HG03342 (cell line): Measurements from ENCODE around the gene BABAM2.

ENCODE experiments used
- ATAC-seq: cut with Tn5 transposase; IDR thresholded peaks from one replicate; pipeline ENCODE4 v1.9.1; 2021; ENCODE audit warnings: mild to moderate bottlenecking, moderate library complexity; ENCODE audit not compliant: unreplicated experiment

Gene BABAM2

DNA sequence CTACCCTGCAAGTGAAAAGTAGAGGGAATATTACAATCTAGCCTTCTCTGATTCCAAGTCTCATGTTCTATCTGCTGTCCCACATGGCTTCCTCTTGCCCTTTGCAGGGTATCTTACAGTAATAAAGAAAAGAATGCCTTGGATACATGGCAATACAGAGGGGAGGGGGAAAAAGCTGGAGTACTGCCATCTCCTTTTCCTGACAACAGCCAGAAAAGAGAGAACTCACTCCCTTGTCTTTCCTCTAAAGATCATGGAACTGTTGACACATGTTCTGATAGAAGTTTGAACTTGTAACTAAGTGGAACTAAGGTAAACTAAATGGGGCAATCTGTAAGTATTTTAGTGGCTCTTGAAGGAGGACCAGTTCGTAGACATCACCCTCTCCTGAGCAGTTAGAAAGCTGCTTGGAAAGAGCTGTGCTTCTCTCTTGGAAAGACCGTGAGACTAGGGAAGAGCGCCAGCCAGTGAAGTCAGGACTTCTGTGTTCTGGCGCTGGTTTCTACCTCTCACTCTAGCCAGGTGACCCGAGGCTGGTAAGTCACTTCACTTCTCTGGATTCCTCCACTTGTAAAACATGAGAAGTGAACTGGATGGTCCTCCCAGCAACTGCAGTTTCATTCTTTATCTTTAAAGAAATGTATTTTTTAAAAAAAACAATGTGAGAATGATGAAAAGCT, 259.8 kb downstream of the BABAM2 start:
- no peak for ATAC-seq

DNA sequence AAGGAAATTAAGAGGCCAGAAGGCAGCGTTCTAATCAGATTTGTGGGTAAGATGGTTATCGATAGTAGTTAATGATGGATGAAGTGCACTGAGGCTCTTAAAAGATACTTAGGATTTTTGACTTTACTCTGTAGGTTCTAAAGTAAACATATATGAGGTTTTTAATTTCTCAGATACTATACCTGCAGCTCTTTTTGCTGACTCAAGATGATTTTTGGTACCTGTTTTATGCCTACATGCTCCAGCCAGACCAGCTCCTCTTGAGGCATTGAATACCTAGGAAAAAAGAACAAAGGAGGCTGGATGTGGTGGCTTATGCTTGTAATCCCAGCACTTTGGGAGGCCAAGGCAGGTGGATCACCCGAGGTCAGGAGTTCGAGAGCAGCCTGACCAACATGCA, 260.5 kb downstream of the BABAM2 start:
- no peak for ATAC-seq

DNA sequence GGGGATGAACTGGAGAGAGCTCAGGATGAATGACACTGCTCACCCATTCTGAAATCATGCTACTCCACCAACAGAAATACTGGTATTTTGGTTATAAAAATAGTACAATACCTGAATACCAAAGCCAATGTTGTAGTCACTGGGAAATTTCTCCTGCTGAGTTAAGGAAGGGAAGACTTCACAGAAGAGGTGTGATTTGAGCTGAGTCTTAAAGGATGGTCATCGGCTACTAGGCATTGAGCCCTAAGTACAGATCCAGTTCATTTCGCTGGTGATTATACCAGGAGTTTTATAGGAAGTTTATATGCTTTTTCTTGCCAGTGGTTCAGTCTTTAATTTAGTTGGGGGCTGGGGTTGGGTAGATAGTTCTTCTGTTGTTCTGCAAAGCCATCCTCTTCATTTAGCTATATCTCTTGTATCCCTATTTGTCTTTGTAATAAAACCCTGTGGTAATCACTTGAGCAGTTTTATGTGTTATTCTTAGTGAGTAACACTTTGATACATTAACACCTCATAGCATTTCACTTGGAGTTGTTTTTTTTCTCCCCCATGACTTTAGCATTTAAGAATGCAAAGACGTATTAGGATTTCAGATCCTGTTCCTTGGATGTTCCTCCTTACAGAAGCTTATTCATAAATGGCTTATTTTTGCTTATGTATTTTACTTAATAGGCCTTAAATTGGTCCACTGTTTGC, 262.2 kb downstream of the BABAM2 start:
- ATAC-seq, result no peak

DNA sequence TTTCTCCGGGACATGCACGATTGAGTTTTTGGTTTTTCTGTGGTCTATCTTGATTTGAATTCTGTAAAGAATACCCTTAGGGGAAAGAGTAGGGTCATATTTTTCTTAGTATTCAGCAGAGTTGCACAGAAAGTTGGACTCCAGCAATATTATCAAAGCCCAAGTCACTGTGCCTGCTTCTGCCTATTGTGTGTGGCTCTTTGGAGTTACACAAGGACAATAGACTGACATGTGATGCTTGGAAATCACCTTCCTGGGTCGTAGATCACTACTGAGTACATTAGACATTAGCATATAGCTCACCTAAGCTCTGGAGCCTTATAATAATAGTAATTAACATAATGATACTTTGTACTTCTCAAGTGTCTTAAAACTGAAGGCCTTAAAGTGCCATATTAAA, 263.3 kb downstream of the BABAM2 start:
- ATAC-seq, result no peak

DNA sequence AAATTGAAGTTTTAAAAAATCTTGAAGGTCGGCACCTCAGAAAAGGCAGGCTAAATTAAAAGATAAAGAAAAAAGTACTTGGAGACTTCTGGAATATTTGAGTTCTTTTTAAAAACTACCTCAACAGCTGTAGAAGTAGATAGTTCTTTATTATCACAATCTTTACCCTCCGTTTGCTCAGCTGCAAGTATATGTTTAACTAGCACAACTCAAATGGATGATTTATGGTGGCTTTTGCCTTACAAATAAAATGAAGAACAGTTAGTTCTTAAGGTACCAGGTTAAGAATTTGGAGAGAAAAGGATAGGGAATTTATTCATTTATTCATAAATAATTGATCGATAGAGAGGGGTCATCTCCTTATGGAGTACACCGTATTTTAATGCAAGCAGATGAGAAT, 264.6 kb downstream of the BABAM2 start:
- no peak for ATAC-seq

DNA sequence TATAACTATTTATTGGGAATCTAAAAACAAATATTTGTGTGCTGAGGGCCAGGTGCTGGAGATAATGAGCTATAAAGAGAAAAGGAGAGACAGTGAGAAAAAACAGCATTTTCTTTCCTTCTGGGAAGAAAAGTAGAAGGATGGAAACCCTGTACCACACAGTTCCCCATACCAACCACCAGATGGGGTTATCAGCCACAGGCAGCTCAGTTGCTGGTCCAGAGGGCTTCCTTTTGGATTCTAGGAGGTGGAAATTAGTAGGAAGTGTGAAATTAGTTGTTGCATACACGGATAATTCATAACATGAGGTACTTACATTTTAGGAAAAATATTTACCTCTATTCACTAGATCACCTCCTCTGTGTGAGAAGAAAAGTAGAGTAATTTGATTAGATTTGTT, 265.1 kb downstream of the BABAM2 start:
- ATAC-seq, result no peak

DNA sequence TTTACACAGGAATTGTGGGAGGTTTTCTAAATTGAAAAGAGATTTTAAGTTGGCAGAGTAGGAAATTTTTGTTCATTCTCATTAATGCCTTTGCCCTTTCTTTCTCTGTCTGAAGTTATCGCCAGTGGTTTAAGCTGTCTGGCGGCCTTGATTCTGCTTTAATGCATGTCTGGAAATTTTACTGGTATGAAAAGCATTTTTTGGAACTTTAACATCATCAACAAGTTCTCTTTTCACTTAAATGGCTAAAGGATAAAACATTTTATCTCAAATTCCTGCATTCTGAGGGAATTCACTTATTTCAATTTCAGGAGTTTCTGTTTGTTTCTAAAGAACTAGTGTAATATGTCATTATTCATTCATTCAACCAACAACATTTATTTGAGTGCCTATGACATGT, 268.3 kb downstream of the BABAM2 start:
- no peak for ATAC-seq

DNA sequence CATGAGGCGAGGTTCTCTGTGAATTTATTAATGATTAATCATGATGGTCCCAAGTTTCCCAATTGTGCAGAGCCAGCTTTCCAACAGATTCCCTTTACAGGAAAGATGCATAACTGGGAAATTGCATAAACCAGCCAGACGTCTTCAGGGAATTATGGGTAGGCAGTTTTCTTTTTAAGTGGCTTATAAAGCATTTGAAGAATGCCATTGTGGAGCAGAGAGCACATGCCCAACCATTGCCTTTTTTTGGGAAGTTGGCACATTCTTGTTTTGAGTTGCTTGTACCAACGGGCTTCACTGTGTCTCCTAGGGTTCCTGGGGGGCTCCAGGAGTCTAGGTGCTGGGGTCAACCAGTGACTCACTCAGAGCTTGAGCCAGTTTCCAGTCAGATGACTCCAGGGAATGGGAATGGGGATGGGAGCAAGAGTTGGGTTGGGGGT, 270.5 kb downstream of the BABAM2 start:
- no peak for ATAC-seq

DNA sequence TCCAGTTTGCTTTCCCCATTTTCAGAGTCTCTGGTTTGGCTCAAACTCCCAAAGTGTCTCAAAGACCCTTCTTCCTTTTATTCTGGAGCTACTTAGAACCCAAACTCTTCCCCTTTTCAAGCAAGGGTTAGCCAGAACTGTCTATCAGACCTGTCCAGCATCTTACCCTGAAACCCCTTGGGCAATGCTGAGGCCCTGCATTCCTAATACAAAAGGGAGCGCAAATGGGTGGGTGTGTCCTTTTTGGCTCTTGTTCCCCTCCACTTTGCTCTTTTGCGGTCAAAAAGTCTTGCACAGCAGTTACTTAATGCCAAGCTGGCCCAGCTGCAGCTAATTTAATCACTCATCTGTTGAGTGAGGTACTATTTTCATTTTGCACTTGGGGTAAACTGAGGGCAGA, 270.9 kb downstream of the BABAM2 start:
- no peak for ATAC-seq

DNA sequence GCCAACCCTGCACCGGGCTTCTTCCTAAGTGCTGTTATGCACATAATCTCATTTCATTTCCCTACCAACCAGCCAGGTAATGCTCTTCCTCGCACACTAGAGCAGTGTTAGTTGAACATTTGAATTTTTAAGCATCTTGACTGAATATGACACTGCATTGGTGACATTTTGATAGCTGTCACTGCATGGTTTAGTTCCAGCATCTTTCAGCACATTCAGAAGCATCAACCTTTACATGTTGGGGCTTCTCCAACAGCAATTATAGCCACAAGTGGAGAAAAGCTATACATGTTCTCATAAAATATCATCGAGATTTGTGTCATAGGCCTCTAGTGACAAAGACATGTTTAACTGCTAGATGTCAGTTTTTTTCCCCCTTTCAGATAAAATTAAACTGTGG, 272.0 kb downstream of the BABAM2 start:
- no peak for ATAC-seq

DNA sequence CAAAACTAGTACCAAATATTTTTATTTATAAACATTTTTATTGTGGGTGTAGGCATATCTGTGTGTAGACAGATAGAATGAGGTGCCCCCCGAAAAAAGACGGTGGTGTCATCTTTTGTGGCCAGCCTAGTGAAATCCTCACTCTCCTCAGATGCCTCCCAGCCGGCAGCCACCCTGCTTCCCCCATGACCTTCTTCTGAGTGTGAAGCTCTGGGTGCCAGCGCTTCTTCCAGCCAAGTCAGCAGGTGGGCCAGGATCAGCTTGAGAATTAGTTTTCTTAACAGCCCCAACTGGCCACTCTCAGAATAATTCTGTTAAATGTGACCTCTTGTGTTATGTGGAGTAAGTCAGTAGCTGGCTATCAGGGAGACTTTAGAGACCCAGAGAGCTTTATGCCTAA, 272.5 kb downstream of the BABAM2 start:
- no peak for ATAC-seq

DNA sequence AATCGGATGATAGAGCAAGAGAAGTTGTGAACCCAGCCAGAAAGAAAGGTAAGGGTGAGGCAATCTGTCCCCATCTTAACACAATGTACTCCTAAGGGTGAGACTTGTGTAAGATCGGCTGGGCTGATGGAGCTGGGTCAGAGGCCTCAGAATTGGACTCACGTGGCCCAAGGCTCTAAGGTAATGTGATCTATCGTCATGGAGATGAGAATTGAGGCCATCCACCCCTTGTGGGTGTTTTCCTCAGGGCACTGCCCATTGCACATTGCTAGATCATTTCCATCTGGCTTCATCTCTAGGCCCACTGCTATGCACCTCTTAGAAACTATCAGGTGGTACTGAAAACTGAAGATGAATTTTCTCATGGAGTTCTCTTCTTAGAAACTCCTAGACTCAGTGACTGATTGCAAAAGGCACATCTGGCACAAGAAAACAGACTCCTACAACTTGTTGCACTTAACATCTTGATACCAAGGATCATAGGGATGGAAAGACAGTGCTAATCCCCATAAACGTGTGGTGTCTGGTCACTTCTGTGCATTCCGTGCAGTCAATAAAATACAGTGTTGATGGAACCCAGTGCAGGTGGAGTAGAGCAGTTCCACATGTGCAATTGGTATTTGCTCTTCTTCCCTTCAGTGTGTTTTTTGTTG, 273.2 kb downstream of the BABAM2 start:
- ATAC-seq, result no peak

DNA sequence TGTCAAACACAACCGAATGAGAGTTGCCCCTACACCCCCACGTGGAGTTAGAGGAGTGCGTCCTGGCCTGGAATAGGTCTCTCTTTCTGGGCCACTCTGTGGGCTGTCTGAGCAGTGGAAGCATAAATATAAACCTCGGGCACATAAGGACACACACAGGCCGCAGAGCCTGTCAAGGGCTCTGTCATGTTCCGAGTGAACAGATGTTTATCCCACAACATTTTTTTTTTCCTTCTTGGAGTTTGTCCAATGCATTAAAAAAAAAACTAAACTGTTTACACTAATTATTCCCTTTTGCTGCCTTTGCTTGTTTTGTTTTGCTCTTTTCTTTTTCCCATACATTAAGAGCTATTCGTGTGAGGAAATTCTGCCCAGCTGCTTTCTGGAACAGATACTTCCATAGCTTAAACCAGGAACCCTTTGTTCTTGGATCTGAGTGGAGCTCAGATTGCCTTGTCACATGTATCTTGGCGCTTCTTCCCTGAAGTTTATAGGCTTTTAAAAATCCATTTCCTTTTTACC, 273.8 kb downstream of the BABAM2 start:
- ATAC-seq, result no peak

DNA sequence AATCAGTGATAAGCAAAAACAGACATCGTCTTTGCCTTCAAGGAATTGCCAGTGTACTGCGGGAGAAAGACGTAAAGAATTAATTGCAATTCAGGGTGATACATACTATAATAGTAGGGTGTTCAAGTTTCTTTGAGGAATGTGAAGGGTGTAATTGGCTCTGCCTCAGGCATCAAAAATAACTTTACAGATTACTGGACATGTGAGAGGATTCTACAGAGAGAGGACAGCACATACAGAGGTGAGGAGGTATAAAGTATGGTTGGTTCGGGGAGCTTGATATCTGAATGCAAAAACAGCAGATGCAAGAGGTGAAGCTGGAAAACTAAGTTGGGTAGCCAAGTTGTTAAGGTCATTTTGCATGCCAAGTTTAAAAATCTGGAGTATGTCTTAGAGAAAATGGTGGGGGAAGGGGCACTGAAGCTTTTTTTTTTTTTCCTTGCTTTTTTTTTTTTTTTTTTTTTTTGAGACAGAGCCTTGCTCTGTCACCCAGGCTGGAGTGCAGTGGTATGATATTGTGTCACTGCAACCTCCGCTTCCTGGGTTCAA, 274.6 kb downstream of the BABAM2 start:
- ATAC-seq, result no peak

DNA sequence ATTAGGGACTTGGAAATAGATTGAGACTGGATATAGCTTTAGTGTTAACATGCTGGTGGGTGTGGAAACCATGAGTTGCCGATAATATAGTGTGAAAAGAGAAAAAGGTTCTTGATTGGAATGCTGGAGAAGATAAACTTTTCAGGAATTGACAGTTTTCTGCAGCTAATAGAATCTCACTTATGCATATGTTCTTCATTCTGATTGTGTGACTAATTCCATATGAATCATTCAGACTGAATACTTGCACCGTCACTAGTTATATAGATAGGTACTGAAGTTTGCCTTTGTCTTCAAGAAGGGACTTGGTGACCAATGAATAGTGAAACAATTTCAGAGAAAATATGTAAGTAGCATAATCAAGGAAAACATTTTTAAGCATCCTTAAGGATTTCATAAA, 276.4 kb downstream of the BABAM2 start:
- no peak for ATAC-seq

DNA sequence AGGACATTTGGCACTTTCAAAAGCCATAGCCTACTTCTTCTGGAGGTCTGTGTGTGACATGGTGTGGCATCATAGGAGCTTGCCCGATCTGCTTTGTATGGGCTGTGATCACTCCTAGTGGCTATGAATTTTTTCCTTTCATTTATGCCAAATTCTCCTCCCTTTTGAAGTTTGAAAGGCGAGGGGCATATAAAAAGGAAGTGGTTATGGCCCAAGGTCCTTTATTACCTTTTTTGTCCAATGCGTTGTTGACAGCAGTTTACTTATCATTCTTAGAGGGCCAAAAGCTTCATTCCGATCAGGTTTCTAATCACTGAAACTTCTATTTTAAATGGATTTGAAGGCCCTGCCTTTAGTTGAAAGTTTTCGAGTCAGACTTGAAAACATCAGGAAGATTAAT, 277.8 kb downstream of the BABAM2 start:
- ATAC-seq, result no peak

DNA sequence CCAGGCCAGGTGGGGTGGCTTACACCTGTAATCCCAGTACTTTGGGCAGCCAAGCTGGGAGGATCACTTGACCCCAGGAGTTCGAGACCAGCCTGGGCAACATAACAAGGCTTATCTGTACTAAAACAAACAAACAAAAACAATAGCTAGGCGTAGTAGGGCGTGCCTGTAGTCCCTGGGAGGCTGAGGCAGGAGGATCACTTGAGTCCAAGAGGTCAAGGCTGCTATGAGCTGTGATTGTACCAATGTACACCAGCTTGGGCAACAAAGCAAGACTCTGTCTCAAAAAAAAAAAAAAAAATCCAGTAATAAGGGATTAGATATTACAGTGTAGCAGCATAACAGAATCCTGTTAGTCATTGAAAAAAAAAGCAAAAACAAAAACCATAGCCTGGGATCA, 279.0 kb downstream of the BABAM2 start:
- no peak for ATAC-seq

DNA sequence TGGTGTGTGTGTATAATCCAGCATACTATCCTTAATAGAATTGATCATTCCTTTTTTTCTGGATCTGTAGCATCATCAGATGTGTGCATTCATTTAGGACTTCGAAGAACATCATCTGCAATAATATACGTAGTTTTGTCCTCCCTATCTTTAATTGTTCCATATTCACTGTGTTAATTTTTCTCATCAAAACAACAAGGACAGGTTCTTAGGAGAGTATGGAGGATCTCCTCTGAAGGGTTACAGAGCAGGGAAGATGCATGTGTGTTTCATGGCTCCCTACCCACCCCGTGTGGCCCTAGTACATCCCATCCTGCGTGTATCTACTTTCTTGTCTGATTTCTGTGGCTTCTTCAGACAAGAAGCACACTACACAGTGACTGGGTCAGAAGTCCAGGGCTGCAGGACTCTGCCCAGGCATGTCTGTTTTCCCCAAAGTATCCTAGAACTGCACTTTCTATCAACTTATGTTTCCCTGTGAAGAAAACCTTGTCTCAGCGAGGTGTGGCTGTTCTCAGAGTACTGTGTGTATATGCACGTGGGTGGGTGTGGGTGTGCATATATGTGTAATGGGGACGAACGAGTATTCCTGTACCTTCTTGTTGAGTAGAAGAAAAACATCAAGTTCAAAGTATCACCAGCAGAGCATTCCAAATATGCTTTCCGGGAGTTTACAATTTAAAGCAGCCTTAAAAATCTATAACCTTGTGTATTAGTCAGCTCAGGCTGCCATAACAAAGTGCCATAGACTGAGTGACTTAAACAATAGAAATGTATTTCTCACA, 281.8 kb downstream of the BABAM2 start:
- ATAC-seq, result no peak

DNA sequence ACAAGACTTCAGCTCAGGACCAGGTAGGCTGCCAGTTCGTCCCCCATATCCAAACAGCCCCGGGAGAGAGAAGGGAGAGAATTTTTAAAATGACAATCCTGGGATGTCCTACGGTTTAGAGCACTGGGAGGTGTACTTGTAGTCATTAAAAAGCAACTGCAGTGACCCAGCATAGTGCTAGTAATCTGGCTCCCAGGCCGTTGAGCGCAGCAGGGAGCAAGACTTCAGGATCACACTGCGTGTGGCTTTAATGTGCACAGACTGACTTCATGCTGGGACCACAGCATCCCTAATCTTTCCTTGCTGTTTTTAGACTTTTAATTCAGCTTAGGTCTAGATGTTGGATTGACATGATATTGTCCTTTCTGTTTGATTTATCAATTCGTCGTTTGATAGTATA, 282.8 kb downstream of the BABAM2 start:
- no peak for ATAC-seq

DNA sequence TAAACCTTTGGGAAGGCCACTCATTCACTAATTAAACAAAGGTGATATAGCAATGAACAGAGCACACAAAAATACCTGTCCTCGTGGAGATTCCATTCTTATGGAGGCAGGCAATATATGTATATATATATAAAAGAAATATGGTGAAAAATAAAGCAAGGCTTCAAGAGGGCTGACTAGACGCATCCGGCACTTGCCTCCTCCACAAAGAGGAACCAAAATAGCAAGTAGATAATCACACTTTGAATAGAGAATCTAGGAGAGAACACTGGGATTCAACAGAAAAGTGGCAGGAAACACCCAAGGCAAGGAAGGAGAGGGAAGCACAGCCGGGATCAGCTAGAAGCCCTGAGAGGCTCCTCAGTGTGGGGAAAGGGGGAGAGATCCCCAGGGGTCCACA, 283.7 kb downstream of the BABAM2 start:
- ATAC-seq, result no peak

DNA sequence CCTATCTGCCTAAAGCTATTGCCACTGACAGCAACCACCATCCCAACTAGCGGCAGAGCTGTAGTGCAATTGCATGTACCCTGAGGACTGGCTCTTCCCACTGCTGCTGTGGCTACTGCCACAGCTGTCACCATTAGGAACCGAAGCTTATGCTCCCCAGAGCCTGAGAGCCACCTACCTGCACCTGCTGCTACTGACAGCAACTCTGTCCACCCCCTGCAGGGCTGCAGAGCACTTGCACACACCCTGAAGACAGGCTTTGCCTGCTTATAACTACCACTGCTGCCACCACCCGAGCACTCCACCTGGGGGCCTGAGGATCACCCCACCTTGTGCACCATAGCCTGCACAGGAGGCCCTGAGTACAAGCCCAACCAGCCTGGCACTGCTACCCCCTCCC, 284.5 kb downstream of the BABAM2 start:
- ATAC-seq, result no peak
